HL-60 (cell line): ENCODE measurements around the gene SMU1.

Experiments used
- CTCF ChIP-seq: IDR thresholded peaks from one replicate; pipeline ENCODE4 v1.5.1; 2011; ENCODE audit warnings: low read length, control low read depth, inconsistent platforms; ENCODE audit not compliant: insufficient read depth
- GABPA ChIP-seq: IDR thresholded peaks from 2 replicates; pipeline ENCODE4 v1.6.1; 2012; ENCODE audit warnings: low read depth
- POLR2AphosphoS5 ChIP-seq: IDR thresholded peaks from 2 replicates; pipeline ENCODE4 v1.6.1; 2012; ENCODE audit warnings: low read depth

- TF ChIP-seq GABPA (no peak), CTCF (no peak), POLR2AphosphoS5 (no peak)
Observed at GRCh38 chr9:33120620-33121019, 44.1 kb upstream of the SMU1 start.
